ENCODE data around the gene OPRL1.

- TF ChIP-seq CTCF (IDR thresholded peaks at IDR 0.05) (no peak), EP300 (IDR thresholded peaks at IDR 0.05; ENCODE audit: low read depth) (no peak), POLR2A (IDR thresholded peaks at IDR 0.05) (no peak), POLR2AphosphoS5 (IDR thresholded peaks at IDR 0.05) (peak in 1 of 3 donors; percentile 17)
Observed at GRCh38 chr20:64049060-64049877, 30.6 kb upstream of the OPRL1 start, which contains the start of gene SOX18.
